Measurements from ENCODE around the gene VDAC1.

VDAC1 gene

GRCh38 chr5:133924221-133924920 is 80.4 kb downstream of the VDAC1 start:
- no peak for DNase-seq

GRCh38 chr5:133921979-133922378 is 82.8 kb downstream of the VDAC1 start:
- DNase-seq: no peak

All from suppressor macrophage treated with lipopolysaccharide for 4 hours (primary cell).